ENCODE results near the gene WDR72.

Gene WDR72

DNA sequence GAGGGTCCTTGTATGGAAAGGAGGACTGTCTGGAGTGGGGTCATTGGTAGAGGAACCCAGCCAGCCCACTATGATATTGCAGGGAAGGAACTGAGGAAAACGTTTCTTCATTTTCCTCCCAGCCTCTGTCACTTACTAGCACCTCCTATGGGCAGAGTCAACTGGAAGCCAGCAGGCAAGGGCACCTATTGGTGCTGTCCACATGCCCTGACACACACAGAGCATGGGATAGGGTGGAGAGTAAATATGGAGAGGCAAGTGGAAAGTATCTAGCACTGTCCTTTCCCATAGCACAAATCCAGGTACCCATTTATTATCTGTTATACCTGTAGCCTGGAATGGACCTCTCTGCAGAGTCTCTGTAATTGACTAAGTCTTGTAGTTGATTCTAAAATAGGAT lies 285.6 kb downstream of the WDR72 start:
- H3K36me3 ChIP-seq (ENCODE audit: control insufficient read depth in 1 of 2, insufficient read depth in 2 of 2, low read length in 2 of 2), result no peaks in the 10 kb centered on the region
- H3K9me3 ChIP-seq (ENCODE audit: control insufficient read depth in 1 of 2, low read length in 2 of 2), result no peaks in the 10 kb centered on the region
- H3K4me3 ChIP-seq (ENCODE audit: low read depth in 1 of 2, low read length in 2 of 2), result no peak overlapping the region
- no peak overlapping the region for H3K27ac ChIP-seq (ENCODE audit: low read length)
- no peaks in the 10 kb centered on the region for H3K27me3 ChIP-seq (ENCODE audit: low read depth, low read length)
- H3K4me1 ChIP-seq (ENCODE audit: control insufficient read depth in 1 of 2, insufficient read depth in 2 of 2, low read length in 2 of 2), result no peaks in the 10 kb centered on the region

DNA sequence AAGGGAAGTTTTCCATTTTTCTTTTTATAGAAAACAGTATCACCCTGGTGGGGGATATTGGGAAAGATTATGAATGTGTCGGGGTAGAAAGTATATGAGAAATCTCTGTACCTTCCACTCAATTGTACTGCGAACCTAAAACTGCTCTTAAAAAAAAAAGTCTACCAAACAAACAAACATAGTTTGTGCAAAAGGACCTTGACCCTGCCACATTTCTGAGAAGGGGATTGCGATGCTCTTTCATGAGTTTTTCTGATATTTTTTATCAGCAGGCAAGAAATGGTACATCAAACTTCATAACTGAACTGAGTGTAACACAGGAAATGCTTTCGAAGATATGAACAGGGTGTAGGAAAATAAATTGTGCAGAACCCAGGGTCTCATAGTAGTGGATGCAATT lies 286.0 kb downstream of the WDR72 start:
- Histone ChIP-seq H3K27me3 (ENCODE audit: low read depth, low read length) (no peaks in the 10 kb centered on the region), H3K4me1 (ENCODE audit: control insufficient read depth in 1 of 2, insufficient read depth in 2 of 2, low read length in 2 of 2) (no peaks in the 10 kb centered on the region), H3K9me3 (ENCODE audit: control insufficient read depth in 1 of 2, low read length in 2 of 2) (no peaks in the 10 kb centered on the region), H3K27ac (ENCODE audit: low read length) (no peak overlapping the region), H3K4me3 (ENCODE audit: low read depth in 1 of 2, low read length in 2 of 2) (no peak overlapping the region), H3K36me3 (ENCODE audit: control insufficient read depth in 1 of 2, insufficient read depth in 2 of 2, low read length in 2 of 2) (no peaks in the 10 kb centered on the region)

GRCh38 chr15:53472883-53473282 lies 286.6 kb downstream of the WDR72 start:
- no peaks in the 10 kb centered on the region for H3K4me1 ChIP-seq (ENCODE audit: control insufficient read depth in 1 of 2, insufficient read depth in 2 of 2, low read length in 2 of 2)
- no peaks in the 10 kb centered on the region for H3K27me3 ChIP-seq (ENCODE audit: low read depth, low read length)
- H3K36me3 ChIP-seq (ENCODE audit: control insufficient read depth in 1 of 2, insufficient read depth in 2 of 2, low read length in 2 of 2), result no peaks in the 10 kb centered on the region
- no peak overlapping the region for H3K4me3 ChIP-seq (ENCODE audit: low read depth in 1 of 2, low read length in 2 of 2)
- H3K9me3 ChIP-seq (ENCODE audit: control insufficient read depth in 1 of 2, low read length in 2 of 2), result no peaks in the 10 kb centered on the region
- H3K27ac ChIP-seq (ENCODE audit: low read length), result no peak overlapping the region

- Histone ChIP-seq H3K36me3 (ENCODE audit: control insufficient read depth in 1 of 2, insufficient read depth in 2 of 2, low read length in 2 of 2) (no peaks in the 10 kb centered on the region), H3K4me3 (ENCODE audit: low read depth in 1 of 2, low read length in 2 of 2) (no peak overlapping the region), H3K4me1 (ENCODE audit: control insufficient read depth in 1 of 2, insufficient read depth in 2 of 2, low read length in 2 of 2) (no peaks in the 10 kb centered on the region), H3K27me3 (ENCODE audit: low read depth, low read length) (no peaks in the 10 kb centered on the region), H3K27ac (ENCODE audit: low read length) (no peak overlapping the region), H3K9me3 (ENCODE audit: control insufficient read depth in 1 of 2, low read length in 2 of 2) (no peaks in the 10 kb centered on the region)
Observed at GRCh38 chr15:53472210-53472609, 287.3 kb downstream of the WDR72 start.

- Histone ChIP-seq H3K27me3 (ENCODE audit: low read depth, low read length) (no peaks in the 10 kb centered on the region), H3K4me1 (ENCODE audit: control insufficient read depth in 1 of 2, insufficient read depth in 2 of 2, low read length in 2 of 2) (no peaks in the 10 kb centered on the region), H3K27ac (ENCODE audit: low read length) (no peak overlapping the region), H3K9me3 (ENCODE audit: control insufficient read depth in 1 of 2, low read length in 2 of 2) (no peaks in the 10 kb centered on the region), H3K4me3 (ENCODE audit: low read depth in 1 of 2, low read length in 2 of 2) (no peak overlapping the region), H3K36me3 (ENCODE audit: control insufficient read depth in 1 of 2, insufficient read depth in 2 of 2, low read length in 2 of 2) (no peaks in the 10 kb centered on the region)
Observed at GRCh38 chr15:53470743-53471142, 288.7 kb downstream of the WDR72 start.

DNA sequence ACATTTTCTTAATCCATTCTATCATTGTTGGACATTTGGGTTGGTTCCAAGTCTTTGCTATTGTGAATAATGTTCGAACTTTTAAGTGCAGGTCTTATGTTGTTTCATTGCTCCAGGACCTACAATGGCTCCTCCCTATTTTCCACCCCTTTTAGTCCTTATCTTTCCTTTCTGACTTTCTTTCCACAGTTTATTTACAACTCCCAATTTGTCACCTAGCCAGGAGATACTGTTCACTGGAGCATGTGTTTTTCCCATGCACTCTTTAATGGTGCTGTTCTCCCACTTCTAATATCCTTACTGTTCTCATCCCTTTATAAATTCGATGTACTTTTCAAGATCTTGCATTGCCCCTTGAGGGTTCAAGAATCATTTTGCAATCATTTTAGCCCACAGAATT lies 290.0 kb downstream of the WDR72 start:
- H3K4me3 ChIP-seq (ENCODE audit: low read depth in 1 of 2, low read length in 2 of 2), result no peak overlapping the region
- H3K27me3 ChIP-seq (ENCODE audit: low read depth, low read length), result no peaks in the 10 kb centered on the region
- no peaks in the 10 kb centered on the region for H3K9me3 ChIP-seq (ENCODE audit: control insufficient read depth in 1 of 2, low read length in 2 of 2)
- no peak overlapping the region for H3K27ac ChIP-seq (ENCODE audit: low read length)
- H3K4me1 ChIP-seq (ENCODE audit: control insufficient read depth in 1 of 2, insufficient read depth in 2 of 2, low read length in 2 of 2), result no peaks in the 10 kb centered on the region
- no peaks in the 10 kb centered on the region for H3K36me3 ChIP-seq (ENCODE audit: control insufficient read depth in 1 of 2, insufficient read depth in 2 of 2, low read length in 2 of 2)
